Hepatocyte (in vitro differentiated cells): ENCODE results near the gene ZFP36. TPM values are rescaled to one million over a fixed set of nuclear protein-coding genes. Genes with fewer than 3 reads are reported as not detected.

Experiments
- DNase-seq: peaks from one replicate; pipeline ENCODE4 v3.0.0-alpha.2; 2016; ENCODE audit warnings: low spot score
- H2AFZ ChIP-seq: fragments of 200-600 bp; sonication (generic); 2 replicates; pipeline ENCODE4 v1.6.0; 2016; ENCODE audit warnings: antibody characterized with exemption, mild to moderate bottlenecking
- H3K27ac ChIP-seq: fragments of 200-600 bp; sonication (generic); 2 replicates; pipeline ENCODE4 v1.5.1; 2016; ENCODE audit warnings: mild to moderate bottlenecking
- H3K27me3 ChIP-seq: fragments of 200-600 bp; sonication (generic); 2 replicates; pipeline ENCODE4 v1.6.1; 2016
- H3K36me3 ChIP-seq: fragments of 200-600 bp; sonication (generic); replicated peaks from 2 replicates; pipeline ENCODE4 v1.5.1; 2016; ENCODE audit warnings: low read depth; ENCODE audit not compliant: insufficient read depth
- H3K4me1 ChIP-seq: fragments of 200-600 bp; sonication (generic); 2 replicates; pipeline ENCODE4 v1.5.1; 2016; ENCODE audit warnings: mild to moderate bottlenecking, moderate library complexity; ENCODE audit not compliant: insufficient read depth
- H3K4me2 ChIP-seq: fragments of 200-600 bp; sonication (generic); 2 replicates; pipeline ENCODE4 v1.6.0; 2016
- H3K4me3 ChIP-seq: fragments of 200-600 bp; sonication (generic); 2 replicates; pipeline ENCODE4 v1.5.1; 2016; ENCODE audit warnings: mild to moderate bottlenecking
- H3K79me2 ChIP-seq: fragments of 200-600 bp; sonication (generic); 2 replicates; pipeline ENCODE4 v1.6.0; 2017; ENCODE audit warnings: mild to moderate bottlenecking
- H3K9me2 ChIP-seq: fragments of 200-600 bp; sonication (generic); replicated peaks from 2 replicates; pipeline ENCODE4 v1.6.0; 2017; ENCODE audit warnings: mild to moderate bottlenecking; ENCODE audit not compliant: insufficient read depth
- H3K9me3 ChIP-seq: fragments of 200-600 bp; sonication (generic); 2 replicates; pipeline ENCODE4 v1.5.1; 2016; ENCODE audit warnings: low read depth, mild to moderate bottlenecking
- H4K20me1 ChIP-seq: fragments of 200-600 bp; sonication (generic); 2 replicates; pipeline ENCODE4 v1.6.0; 2016; ENCODE audit warnings: mild to moderate bottlenecking; ENCODE audit not compliant: insufficient read depth, poor library complexity, severe bottlenecking
- EZH2 ChIP-seq: fragments of 200-600 bp; sonication (generic); IDR thresholded peaks from 2 replicates; pipeline ENCODE4 v1.6.1; 2016; ENCODE audit warnings: antibody characterized with exemption, mild to moderate bottlenecking, borderline replicate concordance
- EZH2phosphoT487 ChIP-seq: fragments of 200-600 bp; sonication (generic); IDR thresholded peaks from one replicate; pipeline ENCODE4 v1.6.1; 2018; ENCODE audit warnings: antibody characterized with exemption, mild to moderate bottlenecking, low read depth, moderate library complexity; ENCODE audit not compliant: unreplicated experiment, severe bottlenecking
- WGBS: methylation state at CpG from one replicate; pipeline ENCODE4 v1.1.6; 2016; ENCODE audit warnings: low lambda C conversion rate; ENCODE audit errors: missing lambda C conversion rate; 5-methylcytosine and 5-hydroxymethylcytosine counted together
- polyA plus RNA-seq: library from polyadenylated mRNA; unstranded; fragments of >200 nt; fragmentation: Nextera tagmentation; extraction: Ambion mirVana; gene quantifications from 2 replicates; pipeline ENCODE4 v1.2.1, GENCODE V29; 2016
- total RNA-seq: library from RNA; depleted of rRNA; stranded (reverse); fragments of >200 nt; gene quantifications from 2 replicates; pipeline ENCODE4 v1.2.3, GENCODE V29; 2014
- TF ChIP-seq, protein P1 (sequence below): fragments of 200-600 bp; sonication (generic); IDR thresholded peaks from 2 replicates; pipeline ENCODE4 v1.5.1; 2016; ENCODE audit warnings: antibody characterized with exemption, mild to moderate bottlenecking; ENCODE audit not compliant: poor library complexity

The ZFP36 gene
- total and polyA plus RNA-seq, 2 experiments from 2014 or later: 95.8 to 1,034 TPM

DNA sequence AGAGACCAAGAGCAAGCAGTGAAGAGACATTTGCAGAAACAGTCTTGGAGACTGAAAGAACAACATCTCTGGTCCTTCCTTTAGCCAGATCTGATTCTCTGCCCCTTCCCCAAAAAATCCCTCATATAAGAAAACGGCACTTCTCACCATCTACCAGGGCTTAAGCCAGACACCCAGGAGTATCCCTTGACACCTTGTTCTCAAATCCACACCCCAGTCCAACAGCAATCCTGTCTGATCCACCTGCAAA is 4.1 kb downstream of the ZFP36 start:
- peaks cover 58% of the 10 kb centered on the region for H3K79me2 ChIP-seq

DNA sequence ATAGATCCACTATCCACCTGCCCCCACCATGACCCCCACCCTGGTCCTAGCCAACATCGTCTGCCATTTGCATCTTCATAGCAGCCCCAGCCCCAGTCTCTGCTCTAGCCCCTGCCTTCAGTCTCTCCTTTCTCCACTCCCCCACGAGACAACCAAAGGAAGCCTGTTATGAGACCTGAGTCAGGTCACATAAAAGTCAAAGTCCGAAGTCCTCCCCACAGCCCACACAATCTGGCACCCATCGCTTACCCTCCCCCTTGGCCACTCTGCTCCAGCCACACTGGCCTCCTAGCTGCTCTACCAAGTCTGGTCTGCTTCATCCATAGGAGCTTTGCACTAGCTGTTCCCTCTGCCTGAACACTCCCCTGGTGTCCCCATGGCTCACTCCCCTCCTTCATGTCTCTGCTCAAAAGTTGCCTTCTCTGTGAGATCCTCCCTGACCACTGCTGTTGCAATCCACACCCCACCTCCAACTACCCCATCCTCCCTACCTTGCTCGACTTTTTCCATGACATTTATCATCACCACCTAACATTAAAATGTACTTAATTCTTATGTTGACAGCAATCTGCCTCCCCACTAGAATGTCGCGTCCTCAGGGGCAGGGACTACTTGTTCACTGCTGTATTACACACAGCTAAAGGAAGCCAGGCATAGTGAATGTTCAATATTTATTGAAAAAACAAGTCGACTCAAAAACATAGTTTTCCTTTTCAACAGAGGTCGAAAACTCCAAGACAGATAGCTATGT is 4.6 kb downstream of the ZFP36 start:
- Histone ChIP-seq H3K9me3 (no peaks in the 10 kb centered on the region), H4K20me1 (peaks cover 20% of the 10 kb centered on the region), H3K79me2 (peaks cover 59% of the 10 kb centered on the region), H3K36me3 (no peaks in the 10 kb centered on the region), H3K27ac (peak overlapping the region; percentile 100), H3K4me1 (peaks cover 18% of the 10 kb centered on the region), H2AFZ (no peak overlapping the region), H3K4me3 (peak overlapping the region; percentile 77), H3K27me3 (no peaks in the 10 kb centered on the region), H3K9me2 (no peaks in the 10 kb centered on the region), H3K4me2 (peak overlapping the region; percentile 85)
- TF ChIP-seq EZH2phosphoT487 (no peak), EZH2 (no peak)
- TF ChIP-seq, protein P1, sequence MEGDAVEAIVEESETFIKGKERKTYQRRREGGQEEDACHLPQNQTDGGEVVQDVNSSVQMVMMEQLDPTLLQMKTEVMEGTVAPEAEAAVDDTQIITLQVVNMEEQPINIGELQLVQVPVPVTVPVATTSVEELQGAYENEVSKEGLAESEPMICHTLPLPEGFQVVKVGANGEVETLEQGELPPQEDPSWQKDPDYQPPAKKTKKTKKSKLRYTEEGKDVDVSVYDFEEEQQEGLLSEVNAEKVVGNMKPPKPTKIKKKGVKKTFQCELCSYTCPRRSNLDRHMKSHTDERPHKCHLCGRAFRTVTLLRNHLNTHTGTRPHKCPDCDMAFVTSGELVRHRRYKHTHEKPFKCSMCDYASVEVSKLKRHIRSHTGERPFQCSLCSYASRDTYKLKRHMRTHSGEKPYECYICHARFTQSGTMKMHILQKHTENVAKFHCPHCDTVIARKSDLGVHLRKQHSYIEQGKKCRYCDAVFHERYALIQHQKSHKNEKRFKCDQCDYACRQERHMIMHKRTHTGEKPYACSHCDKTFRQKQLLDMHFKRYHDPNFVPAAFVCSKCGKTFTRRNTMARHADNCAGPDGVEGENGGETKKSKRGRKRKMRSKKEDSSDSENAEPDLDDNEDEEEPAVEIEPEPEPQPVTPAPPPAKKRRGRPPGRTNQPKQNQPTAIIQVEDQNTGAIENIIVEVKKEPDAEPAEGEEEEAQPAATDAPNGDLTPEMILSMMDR: no peak
- DNase-seq: peak; percentile 86
- WGBS: 30% methylated on average over 9 of the region's 9 CpGs

More for the DNA sequence above, 4.1 kb downstream of the ZFP36 start:
- Histone ChIP-seq H3K4me2 (peak overlapping the region; percentile 85), H4K20me1 (peaks cover 20% of the 10 kb centered on the region), H3K4me1 (peaks cover 23% of the 10 kb centered on the region), H2AFZ (no peak overlapping the region), H3K27ac (peak overlapping the region; percentile 100), H3K9me3 (no peaks in the 10 kb centered on the region), H3K36me3 (no peaks in the 10 kb centered on the region), H3K9me2 (no peaks in the 10 kb centered on the region), H3K4me3 (peak overlapping the region; percentile 77), H3K27me3 (no peaks in the 10 kb centered on the region)
- TF ChIP-seq, protein P1: no peak
- TF ChIP-seq EZH2phosphoT487 (no peak), EZH2 (no peak)
- 50% methylated on average over 1 of the region's 1 CpG for WGBS
- DNase-seq: no peak

DNA sequence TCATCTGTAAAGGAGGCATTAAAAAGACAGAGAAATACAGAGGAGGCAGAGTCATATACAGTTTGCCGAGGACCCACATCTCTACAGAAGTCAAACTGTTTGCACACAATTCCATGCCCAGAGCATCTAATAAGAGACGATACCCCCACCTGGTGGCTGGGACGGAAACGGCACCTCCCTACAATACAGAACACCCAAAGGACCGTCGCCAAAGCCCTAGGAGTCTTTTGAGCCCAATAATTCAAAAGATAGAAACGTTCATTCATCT is 5.1 kb downstream of the ZFP36 start:
- peak overlapping the region; percentile 85 for H3K4me2 ChIP-seq
- 1% methylated on average over 7 of the region's 7 CpGs for WGBS
- H3K9me2 ChIP-seq: no peaks in the 10 kb centered on the region
- peaks cover 61% of the 10 kb centered on the region for H3K79me2 ChIP-seq
- H2AFZ ChIP-seq: no peak overlapping the region
- H3K27ac ChIP-seq: peak overlapping the region; percentile 100
- no peaks in the 10 kb centered on the region for H3K27me3 ChIP-seq
- TF ChIP-seq, protein P1: peak; percentile 95
- TF ChIP-seq EZH2phosphoT487: no peak
- no peak for TF ChIP-seq EZH2
- DNase-seq: peak; percentile 95
- H3K36me3 ChIP-seq: no peaks in the 10 kb centered on the region
- no peak overlapping the region for H3K4me3 ChIP-seq
- H3K4me1 ChIP-seq: peaks cover 18% of the 10 kb centered on the region
- peaks cover 20% of the 10 kb centered on the region for H4K20me1 ChIP-seq
- no peaks in the 10 kb centered on the region for H3K9me3 ChIP-seq
